ENCODE measurements around the gene ANGEL1.
A peak's percentile ranks its signal among the peaks of the same experiment; 100 is the strongest.

Gene ANGEL1

DNA sequence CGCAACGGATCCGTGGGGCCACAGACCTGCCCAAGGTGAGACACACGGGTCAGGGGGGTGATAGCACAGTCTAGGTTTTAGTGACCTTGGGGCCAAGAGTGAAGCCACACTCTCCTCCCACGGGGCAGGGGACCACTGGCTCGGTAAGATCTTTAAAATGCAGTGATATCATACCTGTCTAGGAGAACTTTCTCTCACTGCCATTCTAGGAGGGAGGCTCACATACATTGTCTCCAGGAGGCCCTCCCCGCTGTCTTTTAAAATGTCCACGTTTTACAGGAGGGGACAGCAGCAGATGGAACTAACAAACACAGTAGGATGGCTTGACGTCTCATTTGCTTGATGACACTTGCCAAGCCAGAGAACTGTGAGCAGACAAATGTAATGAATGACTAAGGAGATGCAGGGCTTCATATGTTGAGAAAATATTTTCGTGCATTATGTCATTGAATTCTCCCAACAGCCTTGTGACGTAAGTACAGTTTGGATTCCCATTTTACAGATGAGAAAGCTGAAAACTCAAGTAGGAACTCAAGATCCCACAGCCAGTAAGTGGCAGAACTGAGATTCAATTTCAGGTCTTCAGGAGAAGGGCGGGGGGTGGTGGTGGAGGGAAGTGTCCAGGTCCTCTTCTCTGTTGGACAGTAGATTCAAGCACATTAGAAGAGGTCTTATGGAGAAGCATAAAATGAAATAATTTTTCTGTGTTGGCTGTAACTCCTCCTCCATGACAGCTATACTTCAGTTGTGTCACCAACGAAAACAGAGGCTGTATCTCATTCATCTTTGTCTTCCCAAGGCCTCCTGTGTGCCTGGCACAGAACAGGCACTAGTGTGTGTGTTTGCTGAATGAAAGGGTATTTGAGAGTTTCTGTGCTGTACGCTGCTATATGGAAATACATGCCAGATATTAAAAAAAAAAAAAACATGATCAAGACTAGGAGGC is 49.3 kb downstream of the ANGEL1 start:
- no peak for DNase-seq (ENCODE audit: low read depth)

DNA sequence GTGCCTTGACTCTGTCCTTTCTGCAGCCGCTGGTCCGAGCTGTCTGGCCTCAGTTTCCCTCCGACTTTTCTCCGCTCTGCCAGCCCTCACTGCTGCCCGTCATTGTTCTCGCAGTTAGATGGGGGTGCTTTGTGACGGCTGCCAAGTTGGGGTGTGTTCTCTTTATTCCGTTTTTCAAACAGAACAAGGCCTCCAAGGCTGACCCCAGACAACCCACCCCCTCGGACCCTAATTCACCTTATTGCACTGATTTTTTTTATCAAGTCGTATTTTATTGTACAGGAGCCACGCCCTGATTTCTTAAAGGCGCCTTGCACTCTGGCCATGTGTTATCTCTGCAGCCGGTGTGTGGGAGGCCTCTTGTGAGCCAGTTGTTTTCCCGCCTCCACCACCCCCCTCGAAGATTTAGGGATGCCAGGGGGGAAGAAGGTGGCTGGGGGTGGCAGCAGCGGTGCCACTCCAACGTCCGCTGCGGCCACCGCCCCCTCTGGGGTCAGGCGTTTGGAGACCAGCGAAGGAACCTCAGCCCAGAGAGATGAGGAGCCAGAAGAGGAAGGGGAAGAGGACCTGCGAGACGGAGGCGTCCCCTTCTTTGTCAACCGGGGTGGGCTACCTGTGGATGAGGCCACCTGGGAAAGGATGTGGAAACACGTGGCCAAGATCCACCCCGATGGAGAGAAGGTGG is 50.1 kb downstream of the ANGEL1 start:
- no peak for DNase-seq (ENCODE audit: low read depth)

DNA sequence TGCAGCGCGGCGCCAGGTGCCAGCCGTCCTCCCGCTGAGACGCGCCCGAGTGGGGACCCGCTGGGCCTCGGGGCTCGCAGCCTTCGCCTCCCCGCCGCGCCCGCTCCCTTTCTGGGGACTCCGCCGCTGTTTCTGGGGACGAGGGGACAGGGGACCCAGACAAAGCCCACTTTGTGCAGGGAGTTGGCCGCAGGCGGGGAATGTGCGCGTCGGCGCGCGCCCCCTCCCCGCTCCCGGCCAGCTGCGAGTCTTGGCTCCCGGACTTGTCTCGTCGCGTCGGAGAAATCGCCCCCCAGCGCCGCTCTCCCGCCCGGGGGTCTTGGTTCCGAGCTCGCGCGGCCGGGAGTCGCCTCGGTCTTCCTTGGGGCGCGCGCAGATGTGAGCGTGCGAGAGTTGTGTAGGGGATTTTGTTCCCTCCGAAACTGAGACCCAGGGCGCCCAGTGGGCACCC is 50.7 kb downstream of the ANGEL1 start:
- no peak for DNase-seq (ENCODE audit: low read depth)

DNA sequence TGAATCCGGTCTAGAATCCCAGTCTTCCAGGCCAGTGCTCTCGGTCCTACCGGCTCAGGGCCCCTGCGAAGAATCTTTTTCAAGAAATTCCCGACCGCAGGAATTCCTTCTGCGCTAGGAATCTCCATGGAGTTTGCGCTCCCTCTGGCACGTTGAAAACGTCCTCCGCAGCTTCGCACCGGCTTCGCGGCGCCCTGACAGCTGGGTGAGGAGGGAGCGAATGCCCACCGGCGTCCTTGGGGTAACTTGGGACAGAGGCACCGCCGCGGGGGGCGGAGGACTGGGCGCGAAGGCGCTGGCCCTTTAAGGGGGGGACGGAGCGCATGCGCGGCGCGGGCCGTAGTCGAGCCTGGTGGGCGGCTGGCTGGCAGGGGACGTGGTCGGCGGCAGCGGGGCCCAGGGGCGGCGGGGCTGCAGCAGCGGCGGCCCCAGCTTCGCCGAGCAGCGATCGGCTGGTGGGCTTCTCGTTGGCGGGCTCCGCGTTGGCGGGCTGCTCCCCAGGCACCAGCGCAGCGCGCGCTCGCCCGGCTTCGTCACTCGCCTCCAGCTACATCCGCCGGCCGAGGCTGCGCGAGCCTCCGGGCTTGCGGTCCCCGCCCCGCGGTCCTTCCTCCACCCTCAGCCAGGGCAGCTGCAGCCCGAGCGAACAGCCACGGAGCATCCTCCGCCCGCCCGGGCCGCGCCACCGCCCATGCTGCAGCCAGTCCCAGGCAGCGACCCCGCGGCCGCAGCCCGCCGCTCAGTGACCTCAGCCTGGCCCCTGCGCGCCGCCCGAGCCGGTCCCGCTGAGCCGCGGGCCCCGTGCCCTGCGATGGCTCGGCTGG is 51.3 kb downstream of the ANGEL1 start, which contains the start of gene VASH1:
Gene VASH1 (plus strand): TSS at position 333 of the 824 bp plus-strand sequence. CDS start 1,354 bp downstream, outside the sequence.
- DNase-seq (ENCODE audit: low read depth), result peak; percentile 66

DNA sequence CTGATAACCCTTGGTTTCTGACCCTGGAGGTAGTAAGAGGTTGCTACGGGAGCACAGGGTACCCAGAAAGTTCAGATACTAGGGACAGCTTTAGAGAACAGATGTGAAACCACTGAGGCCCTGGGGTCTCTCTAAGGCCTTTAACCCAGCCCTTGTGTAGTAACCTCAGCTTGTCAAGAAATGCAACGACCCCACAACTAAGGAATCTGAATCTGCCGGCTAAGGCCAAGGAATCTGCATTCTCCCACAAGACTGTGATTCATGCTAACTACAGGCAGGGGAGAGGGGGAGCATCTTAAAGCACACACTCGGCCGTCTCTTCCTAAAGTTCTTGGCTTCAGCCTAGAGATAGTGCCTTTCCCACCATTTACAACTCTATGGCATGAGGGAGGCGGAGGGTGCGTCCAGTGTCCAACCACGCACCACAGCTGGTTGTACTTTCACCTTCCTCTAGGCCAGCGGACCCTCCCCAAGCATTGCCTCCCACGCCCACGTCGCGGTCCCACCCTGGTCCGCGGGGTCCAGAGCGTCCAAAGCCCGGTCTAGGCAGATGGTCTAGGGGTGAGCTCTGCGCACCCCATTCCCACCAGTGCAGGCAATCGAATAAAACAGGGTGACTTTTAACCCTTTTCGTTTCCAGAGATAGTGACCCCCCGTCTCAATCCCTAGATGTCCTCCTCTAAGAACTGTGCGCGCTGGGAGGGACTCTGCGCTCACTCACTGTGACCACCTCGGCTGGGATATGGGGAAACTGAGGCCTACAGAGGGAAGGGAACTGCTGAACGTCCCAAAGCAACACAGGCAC is 52.1 kb downstream of the ANGEL1 start:
- DNase-seq (ENCODE audit: low read depth), result no peak

DNA sequence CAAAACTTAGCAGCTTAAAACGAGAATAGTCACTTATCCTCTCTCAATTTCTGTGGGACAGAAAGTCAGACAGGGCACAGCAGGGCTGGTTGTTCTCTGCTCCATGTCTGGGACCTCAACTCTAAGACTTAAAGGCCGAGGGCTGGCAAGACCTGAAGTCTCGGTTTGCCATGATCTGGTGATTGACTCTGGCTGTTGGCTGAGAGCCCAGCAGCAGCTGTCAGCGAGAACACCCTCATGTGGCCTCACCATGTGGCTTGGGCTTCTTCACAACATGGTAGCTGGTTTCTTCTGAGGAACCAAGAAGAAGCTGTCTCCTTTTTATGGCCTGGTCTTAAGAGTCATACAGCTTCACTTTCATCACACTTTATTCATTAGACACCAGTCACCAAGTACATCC is 53.1 kb downstream of the ANGEL1 start:
- no peak for DNase-seq (ENCODE audit: low read depth)

DNA sequence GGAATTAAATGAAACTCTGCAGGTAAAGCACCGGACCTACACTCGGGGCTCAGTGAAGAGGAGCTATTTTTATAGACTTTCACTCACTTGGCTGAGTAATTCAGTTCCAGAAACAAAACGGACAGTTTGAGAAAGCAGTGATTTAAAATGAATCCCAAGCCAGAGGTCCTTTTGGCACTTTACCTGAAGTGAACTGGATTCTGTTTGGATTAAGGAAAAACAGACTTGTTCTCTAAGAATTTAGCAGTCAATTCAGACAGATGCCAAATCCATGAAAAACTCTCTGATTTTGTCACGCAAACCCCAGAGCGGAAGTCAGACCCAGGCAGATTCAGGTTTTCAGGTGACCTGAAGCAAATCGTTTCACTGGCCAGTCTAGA is 56.3 kb downstream of the ANGEL1 start:
- no peak for DNase-seq (ENCODE audit: low read depth)

DNA sequence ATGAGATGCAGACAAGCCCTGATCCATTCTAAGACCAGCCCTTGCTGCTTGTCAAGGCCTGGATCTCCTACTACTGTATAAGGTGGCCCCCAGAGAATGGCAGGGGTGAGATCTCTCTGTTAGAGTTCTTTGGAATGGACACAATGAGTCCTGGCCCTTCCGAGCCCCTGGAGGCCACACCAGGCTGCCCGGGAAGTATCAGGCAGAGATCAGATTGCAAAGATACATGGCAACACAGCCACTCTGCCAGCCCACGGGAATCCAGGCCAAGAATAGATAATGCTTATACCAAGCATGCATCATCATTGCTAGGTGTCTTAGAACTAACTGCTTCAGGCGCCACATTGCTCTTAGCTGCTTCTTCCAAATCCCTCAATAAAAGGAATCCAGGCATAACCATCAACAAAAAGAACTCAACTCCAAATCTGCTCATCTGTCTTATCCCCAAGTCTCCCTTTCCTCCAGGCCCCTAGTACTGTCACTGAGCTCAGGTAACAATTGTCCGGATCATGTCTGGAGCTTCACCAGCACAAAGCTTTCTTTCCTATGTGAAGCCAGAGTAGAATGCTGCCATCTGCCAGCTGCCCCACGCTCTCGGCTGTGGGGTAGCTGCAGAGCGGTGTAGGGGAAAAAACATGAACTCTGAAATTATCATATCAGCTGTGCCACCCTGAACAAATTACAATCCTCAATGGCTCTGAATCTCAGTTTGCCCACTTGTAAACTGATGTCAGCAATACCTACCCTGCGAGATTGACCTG is 56.9 kb downstream of the ANGEL1 start:
- DNase-seq (ENCODE audit: low read depth), result no peak

DNA sequence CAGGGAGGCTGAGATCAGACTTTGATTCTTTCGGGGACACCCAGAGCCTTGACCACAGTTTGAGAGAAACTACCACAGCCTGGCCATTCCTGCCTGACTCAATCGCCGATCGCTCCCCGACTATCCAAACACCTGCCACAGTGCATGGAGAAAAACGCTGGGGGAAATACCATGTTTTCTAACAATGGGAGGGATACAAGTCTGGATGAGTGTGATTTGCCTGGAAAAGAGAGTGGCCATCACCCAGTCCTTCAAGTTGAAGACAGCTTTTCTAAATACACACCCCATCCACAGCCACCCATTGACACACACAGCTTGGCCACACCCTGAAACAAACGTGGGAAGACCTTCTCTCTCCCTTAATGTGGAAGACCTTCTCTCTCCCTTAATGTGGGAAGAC is 58.1 kb downstream of the ANGEL1 start:
- no peak for DNase-seq (ENCODE audit: low read depth)

DNA sequence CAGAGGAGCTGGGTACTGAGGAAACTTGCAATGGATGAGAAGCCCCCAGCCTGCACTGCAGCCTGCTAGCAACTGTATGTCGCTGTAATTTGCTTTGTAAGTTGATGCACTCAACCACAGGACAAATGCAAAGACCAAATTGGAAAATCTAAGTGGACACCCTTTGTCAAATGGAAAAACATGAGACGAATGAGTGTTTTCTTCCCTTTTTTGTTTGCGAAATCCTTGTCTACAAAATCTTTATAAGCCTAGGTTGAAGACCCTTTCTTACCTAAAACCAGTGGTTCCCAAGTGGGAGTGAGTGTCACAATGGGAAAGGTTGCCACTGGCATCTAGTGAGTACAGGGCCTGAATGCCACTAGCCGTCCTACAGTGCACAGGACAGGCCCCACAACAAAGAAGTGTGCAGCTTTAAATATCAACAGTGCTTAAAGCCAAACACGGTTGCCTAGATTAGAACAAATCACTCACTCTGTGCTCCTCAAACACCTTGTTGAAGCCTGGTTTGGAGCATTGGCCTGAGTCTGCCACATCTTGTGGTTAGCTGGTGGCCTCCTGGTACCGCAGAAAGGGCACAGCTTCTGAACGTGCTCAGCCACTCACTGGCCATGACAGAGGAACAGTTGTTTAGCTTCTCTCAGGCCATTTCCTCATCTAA is 59.0 kb downstream of the ANGEL1 start:
- no peak for DNase-seq (ENCODE audit: low read depth)

DNA sequence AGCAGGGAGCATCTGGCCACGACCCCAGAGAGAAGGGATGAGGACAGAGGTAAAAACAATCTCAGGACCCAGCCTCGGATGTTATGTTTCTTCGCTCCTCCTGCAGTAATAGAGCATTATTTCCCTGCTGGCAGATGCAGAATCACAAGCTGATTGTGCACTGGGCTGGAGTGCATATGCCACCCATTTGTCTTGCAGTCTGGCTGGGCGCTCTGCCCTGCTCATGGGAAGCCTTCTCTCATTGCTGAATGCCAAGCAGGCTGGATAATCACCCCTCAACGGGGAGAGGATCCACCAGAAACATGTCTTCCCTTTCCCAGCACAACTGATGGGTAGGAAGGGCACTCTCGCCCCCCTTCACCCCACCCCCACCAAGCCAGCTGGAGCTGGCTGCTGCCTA is 59.9 kb downstream of the ANGEL1 start:
- DNase-seq (ENCODE audit: low read depth), result no peak

DNA sequence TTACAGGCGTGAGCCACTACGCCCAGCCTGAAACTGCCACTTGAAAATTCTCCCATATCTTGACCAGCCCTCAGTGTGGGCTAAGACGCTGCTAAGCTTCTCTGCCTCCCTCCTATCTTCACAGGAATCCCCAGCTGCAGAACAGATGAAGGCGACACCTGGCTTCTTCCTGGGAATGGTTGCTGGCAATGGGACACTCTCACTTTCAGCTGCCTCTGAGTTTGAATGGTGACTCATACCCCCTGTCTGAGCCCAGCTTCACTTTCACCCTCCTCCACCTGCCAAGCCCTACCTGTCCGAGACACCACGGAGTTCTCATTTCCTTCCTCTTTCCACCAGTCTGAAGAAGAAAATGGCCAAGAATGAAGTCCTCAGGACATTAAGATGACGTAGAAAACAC is 69.7 kb downstream of the ANGEL1 start:
- DNase-seq (ENCODE audit: low read depth), result no peak

DNA sequence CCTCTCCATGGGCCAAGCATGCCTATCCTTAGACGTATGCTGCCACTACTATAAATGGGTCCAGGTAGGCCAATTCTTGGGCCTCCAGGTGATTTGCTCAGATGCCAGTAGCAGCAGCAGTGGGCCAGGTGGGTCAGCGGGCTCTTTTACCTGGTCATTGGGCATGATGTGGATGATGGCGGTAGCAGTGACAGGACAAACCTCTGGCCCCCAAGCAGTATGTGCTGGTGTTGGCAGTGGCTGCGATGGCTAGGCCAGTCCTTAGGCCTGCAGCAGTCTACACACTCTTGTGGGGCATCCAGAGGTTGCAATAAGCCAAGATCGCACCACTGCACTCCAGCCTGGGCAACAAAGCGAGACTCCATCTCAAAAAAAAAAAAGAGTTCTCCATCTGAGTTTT is 70.5 kb downstream of the ANGEL1 start:
- no peak for DNase-seq (ENCODE audit: low read depth)

DNA sequence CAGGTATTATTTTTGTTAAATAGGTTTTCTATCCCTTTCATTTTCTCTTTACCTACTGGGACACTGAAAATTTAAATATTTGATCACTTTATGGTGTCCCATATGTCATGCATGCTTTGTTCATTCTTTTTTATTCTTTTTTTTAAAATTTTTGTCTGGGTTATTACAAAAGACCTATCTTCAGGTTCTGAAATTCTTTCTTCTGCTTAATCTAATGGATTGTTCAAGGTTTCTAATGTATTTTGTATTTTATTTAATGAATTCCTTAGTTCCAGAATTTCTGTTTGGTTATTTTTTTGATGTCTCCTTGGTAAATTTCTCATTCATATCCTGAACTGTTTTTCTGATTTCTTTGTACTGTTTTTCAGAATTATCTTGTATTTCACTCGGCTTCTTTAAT is 71.6 kb downstream of the ANGEL1 start:
- DNase-seq (ENCODE audit: low read depth), result no peak

All from activated T-cell treated with anti-CD3 and anti-CD28 coated beads for 48 hours (primary cell).